ENCODE data around the gene SGCE.

Gene SGCE

DNA sequence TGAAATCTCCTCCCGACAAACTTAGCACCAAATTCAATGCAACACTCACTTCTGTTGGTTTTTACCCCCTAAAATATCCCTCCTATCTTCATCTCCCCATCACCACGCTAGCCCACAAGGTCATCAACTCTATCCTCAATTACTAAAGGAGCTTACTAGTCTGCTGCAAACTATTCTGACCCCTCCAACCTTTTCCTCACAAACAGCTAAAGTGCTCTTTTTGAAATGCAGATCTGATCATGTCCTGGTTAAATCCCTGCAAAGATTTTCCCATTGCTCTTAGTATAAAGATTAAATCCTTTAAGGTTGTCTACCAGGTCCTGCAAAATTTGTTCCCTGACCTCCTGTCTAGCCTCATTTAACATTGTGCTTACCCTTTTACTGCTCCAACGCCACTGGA, 8.6 kb downstream of the SGCE start:
- H3K4me1 ChIP-seq (ENCODE audit: control insufficient read depth, insufficient read depth, low read length, poor library complexity, severe bottlenecking) = no peaks in the 10 kb centered on the region
- H3K27ac ChIP-seq (ENCODE audit: insufficient read depth, low read length, poor library complexity, severe bottlenecking) = no peak overlapping the region
- no peaks in the 10 kb centered on the region for H3K9me3 ChIP-seq (ENCODE audit: control insufficient read depth, low read length)
- H3K36me3 ChIP-seq (ENCODE audit: control insufficient read depth, insufficient read depth, low read length) = no peaks in the 10 kb centered on the region
- DNase-seq = no peak
- peaks cover 24% of the 10 kb centered on the region for H3K27me3 ChIP-seq (replicated peaks; ENCODE audit: control insufficient read depth, insufficient read depth, low read length, poor library complexity, severe bottlenecking)
- no peak overlapping the region for H3K4me3 ChIP-seq (ENCODE audit: insufficient read depth, low read depth, low read length, poor library complexity, severe bottlenecking)

DNA sequence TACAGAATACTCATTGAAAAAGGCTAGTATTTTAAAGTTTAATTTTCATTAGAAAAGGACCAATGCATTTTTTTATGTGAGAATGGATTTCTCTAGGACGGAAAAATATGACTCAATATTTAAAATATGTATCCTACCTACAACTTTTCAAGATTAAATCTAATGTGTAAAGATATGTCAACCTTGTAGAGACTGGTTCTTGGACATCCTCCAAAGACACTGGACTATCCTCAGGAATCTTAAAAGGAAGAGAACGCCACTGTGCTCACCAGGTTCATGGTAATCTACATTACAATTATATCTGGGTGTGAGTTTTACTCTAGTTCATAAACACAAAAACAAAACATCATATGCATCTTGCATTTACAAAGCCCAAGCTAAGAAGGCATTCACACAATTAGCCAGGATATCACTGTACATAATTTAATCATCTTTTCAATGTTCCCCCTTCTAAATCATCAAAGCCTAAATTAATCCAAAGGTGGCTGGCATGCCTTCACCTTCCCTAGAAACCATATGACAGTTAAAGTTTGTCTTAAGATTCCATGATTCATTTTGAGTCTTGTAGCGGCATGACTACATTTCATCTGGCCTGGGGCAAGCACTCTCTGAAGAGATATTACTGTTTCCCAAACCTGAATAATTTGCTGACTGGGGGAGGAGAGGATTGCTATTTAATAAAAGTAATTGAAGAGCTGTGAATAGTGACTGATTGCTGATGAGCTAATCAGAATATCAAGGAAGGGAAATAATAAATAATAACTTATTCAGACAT, 12.0 kb downstream of the SGCE start:
- H3K9me3 ChIP-seq (ENCODE audit: control insufficient read depth, low read length) = no peaks in the 10 kb centered on the region
- no peaks in the 10 kb centered on the region for H3K4me1 ChIP-seq (ENCODE audit: control insufficient read depth, insufficient read depth, low read length, poor library complexity, severe bottlenecking)
- H3K36me3 ChIP-seq (ENCODE audit: control insufficient read depth, insufficient read depth, low read length) = no peaks in the 10 kb centered on the region
- H3K27ac ChIP-seq (ENCODE audit: insufficient read depth, low read length, poor library complexity, severe bottlenecking) = no peak overlapping the region
- peaks cover 16% of the 10 kb centered on the region for H3K27me3 ChIP-seq (replicated peaks; ENCODE audit: control insufficient read depth, insufficient read depth, low read length, poor library complexity, severe bottlenecking)
- DNase-seq = no peak
- H3K4me3 ChIP-seq (ENCODE audit: insufficient read depth, low read depth, low read length, poor library complexity, severe bottlenecking) = no peak overlapping the region

DNA sequence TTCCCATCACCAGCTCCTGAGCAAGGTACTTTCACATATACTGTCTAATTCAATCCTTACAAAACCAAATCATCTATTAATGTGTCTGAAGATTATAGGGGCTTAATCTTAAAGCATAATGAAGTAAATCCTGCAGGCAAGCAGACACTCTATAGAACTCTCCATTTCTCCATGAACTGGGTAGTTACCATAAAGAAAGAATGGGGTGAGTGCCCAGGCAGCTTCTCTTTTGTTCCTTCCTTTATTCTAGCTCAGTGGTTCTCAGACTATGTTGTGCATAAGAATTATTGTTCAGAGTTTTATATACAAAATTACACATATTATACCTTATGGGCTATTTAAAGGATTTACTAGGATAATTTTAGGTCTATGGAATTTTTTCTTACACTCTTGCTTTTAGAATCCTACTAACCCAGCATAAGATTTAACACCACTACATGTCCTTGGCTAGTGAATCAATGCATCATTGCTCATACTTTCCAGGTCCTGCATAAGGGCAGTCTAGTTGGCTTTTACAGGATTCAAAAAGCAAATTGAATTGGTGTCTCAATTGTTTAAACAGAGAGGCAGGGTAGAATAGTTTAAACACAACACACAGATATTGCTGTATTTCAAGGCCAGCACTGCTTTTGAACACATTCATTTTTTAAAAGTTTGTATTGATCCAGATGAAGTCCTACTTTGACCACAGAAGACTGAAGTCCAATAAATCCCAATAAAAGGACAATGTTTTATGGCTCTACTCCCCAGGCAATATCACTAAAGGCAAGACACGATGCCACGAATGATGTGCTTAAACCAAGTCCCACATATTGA, 12.9 kb downstream of the SGCE start:
- Histone ChIP-seq H3K27me3 (replicated peaks; ENCODE audit: control insufficient read depth, insufficient read depth, low read length, poor library complexity, severe bottlenecking) (peaks cover 16% of the 10 kb centered on the region), H3K4me1 (ENCODE audit: control insufficient read depth, insufficient read depth, low read length, poor library complexity, severe bottlenecking) (no peaks in the 10 kb centered on the region), H3K36me3 (ENCODE audit: control insufficient read depth, insufficient read depth, low read length) (no peaks in the 10 kb centered on the region), H3K27ac (ENCODE audit: insufficient read depth, low read length, poor library complexity, severe bottlenecking) (no peak overlapping the region), H3K9me3 (ENCODE audit: control insufficient read depth, low read length) (no peaks in the 10 kb centered on the region), H3K4me3 (ENCODE audit: insufficient read depth, low read depth, low read length, poor library complexity, severe bottlenecking) (no peak overlapping the region)
- DNase-seq = no peak

DNA sequence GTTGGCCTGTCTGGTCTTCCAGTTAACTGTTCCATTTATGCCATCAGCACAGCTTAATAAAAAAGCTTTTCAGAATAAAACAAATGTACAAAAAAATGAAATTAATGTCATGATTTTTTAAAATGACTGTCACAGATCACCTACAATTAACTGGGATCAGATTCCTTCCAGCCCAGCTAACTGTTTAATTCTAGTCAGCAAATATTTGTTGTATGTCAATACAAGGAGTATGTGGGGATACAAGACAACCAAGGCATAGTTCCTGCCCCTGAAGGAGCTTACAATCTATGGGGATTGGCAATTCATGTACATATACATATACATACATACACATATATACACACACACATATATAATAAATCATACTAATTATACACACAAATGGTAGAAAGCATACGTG, 16.5 kb downstream of the SGCE start:
- H3K27me3 ChIP-seq (replicated peaks; ENCODE audit: control insufficient read depth, insufficient read depth, low read length, poor library complexity, severe bottlenecking) = peaks cover 6% of the 10 kb centered on the region
- no peaks in the 10 kb centered on the region for H3K9me3 ChIP-seq (ENCODE audit: control insufficient read depth, low read length)
- no peak overlapping the region for H3K4me3 ChIP-seq (ENCODE audit: insufficient read depth, low read depth, low read length, poor library complexity, severe bottlenecking)
- H3K36me3 ChIP-seq (ENCODE audit: control insufficient read depth, insufficient read depth, low read length) = no peaks in the 10 kb centered on the region
- H3K27ac ChIP-seq (ENCODE audit: insufficient read depth, low read length, poor library complexity, severe bottlenecking) = no peak overlapping the region
- no peak for DNase-seq
- no peaks in the 10 kb centered on the region for H3K4me1 ChIP-seq (ENCODE audit: control insufficient read depth, insufficient read depth, low read length, poor library complexity, severe bottlenecking)

DNA sequence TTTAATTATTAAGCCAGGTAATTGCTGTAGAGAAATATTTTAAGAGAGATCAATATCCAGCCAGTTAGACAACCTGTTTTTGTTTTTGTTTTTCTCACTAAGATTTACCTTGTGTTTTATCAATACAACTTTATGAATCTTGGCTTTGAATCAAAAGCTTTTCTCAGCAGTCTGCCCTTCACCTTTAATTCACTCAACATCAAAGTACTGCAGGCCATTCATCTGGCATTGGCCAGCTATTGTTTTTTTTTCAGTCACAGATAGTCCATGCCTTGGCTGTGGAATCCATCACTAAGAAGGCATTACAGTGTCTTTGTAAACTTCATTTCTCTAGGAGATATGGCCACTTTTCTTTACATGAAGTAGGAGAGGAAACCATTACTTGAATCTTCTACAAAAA, 20.2 kb downstream of the SGCE start:
- DNase-seq = no peak
- H3K9me3 ChIP-seq (ENCODE audit: control insufficient read depth, low read length) = no peaks in the 10 kb centered on the region
- no peaks in the 10 kb centered on the region for H3K4me1 ChIP-seq (ENCODE audit: control insufficient read depth, insufficient read depth, low read length, poor library complexity, severe bottlenecking)
- no peak overlapping the region for H3K4me3 ChIP-seq (ENCODE audit: insufficient read depth, low read depth, low read length, poor library complexity, severe bottlenecking)
- H3K27me3 ChIP-seq (replicated peaks; ENCODE audit: control insufficient read depth, insufficient read depth, low read length, poor library complexity, severe bottlenecking) = no peaks in the 10 kb centered on the region
- no peaks in the 10 kb centered on the region for H3K36me3 ChIP-seq (ENCODE audit: control insufficient read depth, insufficient read depth, low read length)
- no peak overlapping the region for H3K27ac ChIP-seq (ENCODE audit: insufficient read depth, low read length, poor library complexity, severe bottlenecking)

DNA sequence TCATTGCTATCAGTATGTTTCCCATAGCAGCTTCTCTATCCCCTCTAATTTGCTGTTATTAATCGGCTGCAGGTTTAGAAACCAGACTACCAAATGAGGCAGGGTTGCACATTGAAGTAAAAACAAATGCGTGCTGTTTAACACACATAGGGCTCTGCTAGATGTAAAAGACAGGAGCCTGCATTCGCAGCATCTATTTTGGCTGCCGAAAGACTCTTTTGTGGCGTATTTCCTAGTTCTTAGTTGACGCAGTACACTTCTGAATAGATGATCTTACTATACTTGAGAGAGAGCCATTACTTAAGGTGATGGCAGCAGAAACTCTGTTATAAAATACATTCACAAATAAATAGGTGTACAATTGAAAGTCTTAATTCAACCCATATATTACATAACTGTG, 21.4 kb downstream of the SGCE start:
- H3K36me3 ChIP-seq (ENCODE audit: control insufficient read depth, insufficient read depth, low read length) = no peaks in the 10 kb centered on the region
- H3K4me1 ChIP-seq (ENCODE audit: control insufficient read depth, insufficient read depth, low read length, poor library complexity, severe bottlenecking) = no peaks in the 10 kb centered on the region

DNA sequence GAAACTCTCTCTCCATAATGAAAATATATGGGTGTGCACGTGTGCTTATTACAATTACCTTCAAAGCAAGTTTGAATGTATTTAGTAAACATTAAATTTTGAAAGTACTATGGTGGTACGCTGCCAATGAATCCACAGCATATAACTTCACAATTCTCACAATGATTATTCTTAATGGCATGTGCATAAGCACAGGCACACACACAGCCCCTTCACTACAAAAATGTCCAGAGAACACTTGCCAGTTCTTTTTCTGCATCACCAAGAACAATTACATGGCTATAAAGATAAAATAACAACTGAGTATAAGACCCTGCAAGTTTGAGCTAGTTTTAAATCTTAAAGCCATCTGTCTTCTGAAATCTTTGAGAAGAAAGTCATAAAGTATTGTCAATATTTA, 22.2 kb downstream of the SGCE start:
- H3K4me3 ChIP-seq (ENCODE audit: insufficient read depth, low read depth, low read length, poor library complexity, severe bottlenecking) = no peak overlapping the region
- no peaks in the 10 kb centered on the region for H3K36me3 ChIP-seq (ENCODE audit: control insufficient read depth, insufficient read depth, low read length)
- no peaks in the 10 kb centered on the region for H3K9me3 ChIP-seq (ENCODE audit: control insufficient read depth, low read length)
- no peak for DNase-seq
- no peaks in the 10 kb centered on the region for H3K4me1 ChIP-seq (ENCODE audit: control insufficient read depth, insufficient read depth, low read length, poor library complexity, severe bottlenecking)
- no peak overlapping the region for H3K27ac ChIP-seq (ENCODE audit: insufficient read depth, low read length, poor library complexity, severe bottlenecking)
- H3K27me3 ChIP-seq (replicated peaks; ENCODE audit: control insufficient read depth, insufficient read depth, low read length, poor library complexity, severe bottlenecking) = no peaks in the 10 kb centered on the region

More for the DNA sequence above, 21.4 kb downstream of the SGCE start:
- no peaks in the 10 kb centered on the region for H3K27me3 ChIP-seq (replicated peaks; ENCODE audit: control insufficient read depth, insufficient read depth, low read length, poor library complexity, severe bottlenecking)
- no peak overlapping the region for H3K27ac ChIP-seq (ENCODE audit: insufficient read depth, low read length, poor library complexity, severe bottlenecking)
- no peak overlapping the region for H3K4me3 ChIP-seq (ENCODE audit: insufficient read depth, low read depth, low read length, poor library complexity, severe bottlenecking)
- DNase-seq = no peak
- no peaks in the 10 kb centered on the region for H3K9me3 ChIP-seq (ENCODE audit: control insufficient read depth, low read length)

DNA sequence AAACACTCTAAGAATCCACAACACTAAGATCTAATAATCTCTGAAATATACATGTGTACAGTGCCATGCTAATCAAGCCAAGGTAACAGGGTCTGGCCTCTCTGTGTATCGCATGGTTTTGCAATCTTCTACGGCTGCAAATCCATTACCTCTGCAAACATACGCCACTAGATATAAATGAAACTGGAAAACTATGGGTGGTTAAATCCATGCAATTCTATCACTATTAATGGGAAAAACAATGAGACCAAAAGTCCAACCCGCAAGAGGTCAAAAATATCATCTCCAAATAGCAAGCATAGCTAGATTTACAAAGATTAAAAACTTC, 23.0 kb downstream of the SGCE start:
- Histone ChIP-seq H3K4me3 (ENCODE audit: insufficient read depth, low read depth, low read length, poor library complexity, severe bottlenecking) (no peak overlapping the region), H3K27ac (ENCODE audit: insufficient read depth, low read length, poor library complexity, severe bottlenecking) (no peak overlapping the region)

DNA sequence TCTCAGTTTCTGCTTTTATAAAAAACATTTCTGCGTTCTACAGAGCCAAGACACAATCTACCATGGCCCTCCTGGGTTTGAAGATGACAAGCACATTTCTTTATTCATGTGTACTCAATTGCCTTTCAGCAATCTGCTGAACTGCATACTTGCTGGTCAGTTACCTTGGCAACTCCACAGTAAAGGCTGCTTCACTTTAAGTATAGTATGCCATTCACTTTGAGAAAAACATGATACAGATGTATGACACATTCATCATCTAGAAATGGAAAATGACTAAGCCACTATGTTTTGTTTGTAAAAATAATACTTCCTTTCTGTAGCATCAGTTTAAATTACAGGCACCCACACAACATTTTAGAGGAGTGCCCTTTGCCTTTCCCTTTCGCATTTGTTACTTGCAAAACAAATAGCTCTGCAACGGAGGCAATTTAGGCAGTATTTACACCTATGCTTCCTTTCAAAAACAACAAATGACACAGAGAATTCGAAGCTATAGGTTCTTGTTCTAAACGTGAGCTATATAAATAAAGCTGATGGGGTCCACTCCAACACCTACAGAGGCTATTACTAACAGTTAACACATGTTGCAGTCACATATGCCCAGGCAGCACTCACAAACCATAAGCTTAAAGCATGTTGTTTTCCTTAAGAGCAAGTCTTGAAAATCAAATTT, 23.5 kb downstream of the SGCE start:
- H3K27ac ChIP-seq (ENCODE audit: insufficient read depth, low read length, poor library complexity, severe bottlenecking) = no peak overlapping the region
- no peaks in the 10 kb centered on the region for H3K36me3 ChIP-seq (ENCODE audit: control insufficient read depth, insufficient read depth, low read length)
- H3K27me3 ChIP-seq (replicated peaks; ENCODE audit: control insufficient read depth, insufficient read depth, low read length, poor library complexity, severe bottlenecking) = no peaks in the 10 kb centered on the region
- H3K4me3 ChIP-seq (ENCODE audit: insufficient read depth, low read depth, low read length, poor library complexity, severe bottlenecking) = no peak overlapping the region
- DNase-seq = no peak
- no peaks in the 10 kb centered on the region for H3K4me1 ChIP-seq (ENCODE audit: control insufficient read depth, insufficient read depth, low read length, poor library complexity, severe bottlenecking)
- no peaks in the 10 kb centered on the region for H3K9me3 ChIP-seq (ENCODE audit: control insufficient read depth, low read length)

More for the DNA sequence above, 23.0 kb downstream of the SGCE start:
- Histone ChIP-seq H3K9me3 (ENCODE audit: control insufficient read depth, low read length) (no peaks in the 10 kb centered on the region), H3K27me3 (replicated peaks; ENCODE audit: control insufficient read depth, insufficient read depth, low read length, poor library complexity, severe bottlenecking) (no peaks in the 10 kb centered on the region), H3K4me1 (ENCODE audit: control insufficient read depth, insufficient read depth, low read length, poor library complexity, severe bottlenecking) (no peaks in the 10 kb centered on the region), H3K36me3 (ENCODE audit: control insufficient read depth, insufficient read depth, low read length) (no peaks in the 10 kb centered on the region)
- DNase-seq = no peak

DNA sequence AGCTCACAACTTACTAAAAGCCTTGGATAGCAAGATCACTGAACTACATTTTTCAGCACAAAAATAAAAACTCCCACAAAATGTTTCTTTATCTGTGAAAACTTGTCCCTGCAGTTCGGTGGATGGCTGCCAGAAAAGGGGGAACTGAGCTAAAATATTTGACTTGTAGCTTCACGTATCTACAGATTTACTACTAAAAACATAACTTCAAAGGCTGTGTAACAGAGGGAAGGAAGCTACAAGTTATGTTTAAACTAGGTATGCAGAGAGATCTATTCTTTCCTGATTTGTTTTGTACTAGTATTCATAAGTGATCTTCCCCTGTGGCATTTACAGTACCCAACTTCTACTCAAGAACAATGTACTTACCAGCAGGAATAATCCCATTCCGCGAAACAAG, 25.1 kb downstream of the SGCE start:
- Histone ChIP-seq H3K9me3 (ENCODE audit: control insufficient read depth, low read length) (no peaks in the 10 kb centered on the region), H3K27me3 (replicated peaks; ENCODE audit: control insufficient read depth, insufficient read depth, low read length, poor library complexity, severe bottlenecking) (no peaks in the 10 kb centered on the region), H3K4me1 (ENCODE audit: control insufficient read depth, insufficient read depth, low read length, poor library complexity, severe bottlenecking) (no peaks in the 10 kb centered on the region), H3K36me3 (ENCODE audit: control insufficient read depth, insufficient read depth, low read length) (no peaks in the 10 kb centered on the region), H3K4me3 (ENCODE audit: insufficient read depth, low read depth, low read length, poor library complexity, severe bottlenecking) (no peak overlapping the region), H3K27ac (ENCODE audit: insufficient read depth, low read length, poor library complexity, severe bottlenecking) (no peak overlapping the region)
- DNase-seq = no peak
